GM21390 (cell line): ENCODE results near the gene MLC1.

Source experiments
- ATAC-seq: cut with Tn5 transposase; IDR thresholded peaks from one replicate; pipeline ENCODE4 v1.9.1; 2021; ENCODE audit not compliant: unreplicated experiment

MLC1 gene

GRCh38 chr22:50085211-50085972 lies at the start of gene MLC1:
MLC1 (minus strand) TSS chr22:50085426; CDS start chr22:50084902, 524 bp downstream.
- ATAC-seq = no peak

GRCh38 chr22:50134481-50134880 lies 49.3 kb upstream of the MLC1 start:
- no peak for ATAC-seq

DNA sequence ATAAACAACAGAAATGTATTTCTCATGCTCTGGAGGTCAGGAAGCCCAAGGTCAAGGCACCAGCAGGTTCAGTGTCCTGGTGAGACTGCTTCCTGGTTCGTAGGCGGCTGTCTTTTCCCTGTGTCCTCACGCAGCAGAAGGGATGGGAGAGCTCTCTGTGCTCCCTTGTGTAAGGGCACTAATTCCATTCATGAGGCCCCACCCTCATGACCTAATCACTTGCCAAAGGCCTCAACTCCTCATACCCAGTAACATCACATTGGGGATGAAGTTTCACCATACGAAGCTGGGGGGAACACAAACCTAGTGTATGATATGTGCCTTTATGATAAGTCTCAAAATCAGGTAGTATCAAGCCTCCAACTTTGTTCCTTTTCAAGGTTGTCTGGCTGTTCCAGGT lies 46.7 kb upstream of the MLC1 start:
- ATAC-seq = no peak

GRCh38 chr22:50129121-50129736 lies 44.0 kb upstream of the MLC1 start:
- ATAC-seq = no peak

DNA sequence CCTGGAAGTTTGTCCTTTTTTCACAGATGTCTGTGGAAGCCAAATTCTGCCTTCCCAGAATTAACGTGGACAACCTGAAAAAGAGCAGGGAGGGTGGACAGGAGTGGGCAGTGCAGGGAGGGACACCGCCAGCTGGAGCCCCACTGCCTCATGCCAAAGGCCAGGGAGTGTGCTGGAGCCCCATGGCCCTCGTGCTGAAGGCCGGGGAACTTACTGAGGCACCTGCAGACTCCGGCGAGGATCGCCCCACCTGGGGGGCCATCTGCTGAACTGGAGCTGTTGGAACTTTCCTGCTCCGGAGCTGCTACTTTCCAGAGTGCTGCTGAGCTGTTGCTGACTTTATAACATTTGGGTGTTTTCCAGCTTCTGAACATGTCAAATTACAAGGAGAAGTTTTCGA lies 39.8 kb upstream of the MLC1 start:
- no peak for ATAC-seq

DNA sequence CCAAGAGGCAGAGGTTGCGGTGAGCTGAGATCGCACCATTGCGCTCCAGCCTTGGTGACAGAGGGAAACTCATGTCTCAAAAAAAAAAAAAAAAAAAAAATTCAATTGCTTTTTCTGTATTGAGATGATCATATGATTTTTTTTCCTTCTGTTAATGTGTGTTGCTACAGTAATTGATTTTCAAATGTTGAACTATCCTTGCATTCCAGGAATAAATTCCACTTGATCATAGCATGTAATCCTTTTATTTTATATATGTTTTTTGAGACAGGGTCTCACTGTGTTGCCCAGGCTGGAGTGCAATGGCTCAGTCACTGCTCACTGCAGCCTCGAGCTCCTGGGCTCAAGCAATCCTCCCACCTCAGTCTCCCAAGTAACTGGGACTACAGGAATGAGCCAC lies 37.9 kb upstream of the MLC1 start:
- no peak for ATAC-seq

- ATAC-seq = no peak
Observed at GRCh38 chr22:50121202-50121740, 36.0 kb upstream of the MLC1 start.

GRCh38 chr22:50119768-50120251 lies 34.6 kb upstream of the MLC1 start:
- ATAC-seq = no peak

GRCh38 chr22:50119169-50119767 lies 34.0 kb upstream of the MLC1 start:
- ATAC-seq = no peak

DNA sequence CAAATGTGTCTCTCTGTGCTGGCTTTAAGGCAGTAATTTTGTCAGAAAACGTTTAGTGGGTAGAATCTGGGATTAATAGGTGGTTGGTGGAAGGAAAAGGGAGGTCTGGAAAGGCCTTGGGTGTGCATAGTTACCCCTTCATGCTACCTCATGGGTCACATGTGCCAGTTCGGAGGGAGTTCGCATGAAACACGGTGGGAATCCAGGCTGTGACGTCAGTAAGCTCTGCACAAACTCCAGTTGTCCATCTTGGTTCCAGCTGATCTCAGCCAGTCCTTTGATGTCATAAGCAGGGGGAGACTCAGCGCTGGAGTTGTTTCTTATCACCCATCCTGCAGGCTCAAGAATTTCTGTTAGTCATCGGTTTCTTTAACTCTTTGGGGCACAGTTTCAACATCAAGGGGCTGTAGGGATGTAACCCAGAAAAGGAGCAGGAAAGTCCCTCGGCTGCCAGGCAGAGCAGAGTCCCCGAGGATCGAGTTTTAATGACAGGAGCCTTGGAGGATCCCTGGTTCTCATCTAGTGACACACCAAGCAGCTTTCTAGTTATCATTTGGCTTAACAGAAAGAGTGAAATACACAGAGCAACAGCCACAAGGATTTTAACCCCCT lies 33.4 kb upstream of the MLC1 start:
- no peak for ATAC-seq

DNA sequence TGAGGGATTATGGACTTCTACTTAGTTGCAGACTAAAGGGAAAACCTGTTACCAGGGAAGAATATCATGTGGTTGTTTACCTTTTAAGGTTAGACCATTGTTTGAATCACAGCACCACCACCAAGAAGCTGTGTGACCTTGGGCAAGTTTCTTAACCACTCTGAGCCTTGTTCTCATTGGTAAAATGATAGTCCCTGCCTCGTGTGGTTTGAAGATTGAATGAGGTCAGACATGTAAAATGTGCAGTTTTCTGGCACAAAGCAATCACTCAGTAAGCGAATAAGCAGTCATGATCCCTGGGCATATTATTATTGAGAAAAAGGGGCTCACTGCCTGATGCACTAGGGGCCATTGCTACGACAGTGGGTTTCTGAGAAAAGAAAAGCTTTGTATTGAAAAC lies 32.9 kb upstream of the MLC1 start:
- no peak for ATAC-seq

GRCh38 chr22:50117168-50117762 lies 32.0 kb upstream of the MLC1 start:
- no peak for ATAC-seq

DNA sequence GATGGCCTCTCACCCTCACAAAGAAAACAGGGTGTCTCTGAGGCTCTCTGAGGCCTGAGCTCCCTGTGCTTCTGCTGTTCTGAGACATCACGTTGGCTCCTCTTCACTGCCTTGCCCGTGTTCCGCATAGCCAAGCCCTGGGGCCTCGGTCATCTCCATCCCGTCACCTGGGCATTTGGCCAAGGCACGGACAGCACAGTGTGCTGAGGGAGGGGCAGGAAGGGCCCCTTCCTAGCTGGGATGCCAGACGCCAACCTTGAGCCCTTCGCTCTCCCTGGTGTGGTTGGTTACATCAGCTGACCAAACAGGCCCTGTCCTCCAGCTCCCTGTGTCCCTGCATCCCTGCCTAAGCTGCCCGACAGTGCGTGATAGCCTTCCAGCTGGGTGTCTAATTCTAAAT lies 30.5 kb upstream of the MLC1 start:
- no peak for ATAC-seq

DNA sequence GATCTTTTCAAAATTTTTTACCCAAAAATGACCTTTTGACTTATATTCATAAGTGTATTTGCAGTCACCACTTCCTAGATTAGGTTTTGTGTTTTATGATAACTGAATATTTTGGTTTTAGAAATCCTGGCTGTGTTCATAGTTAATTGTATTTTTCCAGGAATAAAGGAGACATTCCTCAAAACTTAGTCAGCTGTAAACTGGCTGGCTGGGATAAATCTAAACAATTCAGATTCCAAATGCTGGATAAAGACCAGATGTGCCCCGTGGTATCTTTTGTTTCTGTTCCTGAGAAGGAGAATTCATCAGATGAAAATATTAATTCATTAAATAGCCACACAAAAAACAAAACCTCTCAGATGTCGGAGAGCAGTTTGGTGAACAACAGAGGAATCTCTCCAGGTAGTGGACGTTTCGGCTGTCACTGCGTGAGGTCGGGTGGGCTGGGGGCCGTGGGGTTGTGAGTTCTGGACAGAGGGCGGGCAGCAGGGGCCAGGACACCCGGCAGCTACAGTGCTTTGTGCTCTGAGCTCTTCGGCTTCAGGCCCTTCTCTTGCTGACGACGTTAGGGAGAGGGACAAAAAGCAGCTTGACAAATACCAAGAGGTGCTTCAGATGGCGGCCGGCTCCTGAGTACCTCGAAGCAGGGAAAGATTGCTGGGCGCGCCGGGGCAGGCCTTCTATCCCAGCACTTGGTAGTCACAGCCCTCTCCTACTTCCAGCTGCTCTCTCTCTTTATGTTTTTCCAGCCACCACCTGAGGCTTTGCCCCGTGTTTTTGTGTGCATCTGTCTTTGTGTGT lies 29.2 kb upstream of the MLC1 start:
- ATAC-seq = no peak

DNA sequence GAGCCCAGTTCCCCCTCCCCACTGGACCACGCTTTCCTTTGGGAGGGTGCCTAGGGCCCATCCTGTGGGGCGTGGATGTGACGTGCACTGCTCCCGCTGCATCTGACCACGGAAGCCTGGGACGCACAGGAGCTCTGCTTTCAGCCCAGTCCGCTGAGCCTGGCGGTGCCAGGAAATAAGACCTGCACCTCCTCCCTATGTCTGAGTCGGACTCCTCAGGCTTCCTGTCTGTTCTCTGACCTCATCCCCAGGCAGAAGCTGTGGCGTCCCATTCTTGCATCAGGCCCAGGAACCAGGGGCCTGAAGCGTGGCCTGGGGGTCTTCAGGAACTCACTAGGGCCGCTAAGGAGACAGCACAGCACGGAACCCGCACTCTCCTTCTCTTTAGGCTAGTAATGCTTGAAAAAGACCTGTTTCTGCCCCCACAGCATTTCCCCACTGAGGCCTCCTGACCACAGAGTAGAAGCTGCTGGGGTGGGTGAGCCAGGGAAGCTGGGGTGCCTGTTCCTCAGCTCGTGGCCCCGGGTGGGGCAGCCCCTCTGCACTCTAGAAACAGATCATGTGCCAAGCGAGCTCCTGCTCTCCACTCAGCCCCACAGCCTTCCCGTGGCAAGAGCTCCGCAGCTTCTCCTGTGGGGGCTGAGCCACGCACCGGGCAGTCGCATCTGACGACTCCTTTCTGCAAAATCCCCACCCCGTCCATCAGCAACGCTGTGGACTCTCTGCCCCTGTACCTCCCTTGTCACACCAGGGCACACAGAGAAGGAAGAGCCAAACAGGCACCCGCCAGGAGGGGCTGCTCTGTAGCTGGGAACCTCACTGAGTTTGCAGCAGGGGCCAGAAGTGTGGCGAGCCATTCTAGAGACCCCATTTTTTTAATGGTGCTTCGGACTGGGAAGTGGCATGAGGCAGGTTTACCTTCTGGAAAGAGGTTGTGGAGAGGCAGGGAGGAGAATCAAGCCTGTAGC lies 27.2 kb upstream of the MLC1 start:
- no peak for ATAC-seq

GRCh38 chr22:50111056-50111455 lies 25.8 kb upstream of the MLC1 start:
- ATAC-seq = no peak

DNA sequence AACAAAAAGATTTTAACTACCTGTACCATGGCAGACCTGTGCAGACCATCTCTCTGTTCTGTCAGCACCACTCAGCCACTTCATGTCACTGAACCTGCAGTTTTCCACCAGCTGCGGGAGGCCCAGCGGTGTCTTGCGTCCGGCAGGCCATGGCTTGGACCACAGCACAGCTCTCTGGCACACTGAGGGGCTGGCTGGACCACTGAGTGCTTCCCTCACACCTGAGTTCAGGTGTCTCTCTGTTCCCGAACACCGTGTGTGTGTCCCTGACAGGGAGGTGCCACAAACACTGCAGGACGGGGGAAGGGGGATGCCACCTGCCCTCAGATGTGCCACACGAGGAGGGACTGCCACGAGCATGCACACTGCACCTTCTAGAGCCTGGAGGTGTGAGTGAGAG lies 22.3 kb upstream of the MLC1 start:
- ATAC-seq = no peak

- no peak for ATAC-seq
Observed at GRCh38 chr22:50105208-50106100, 20.2 kb upstream of the MLC1 start.
